GM12872 (cell line): ENCODE results near the gene GRID2IP.

ENCODE experiments used
- TF ChIP-seq, protein P1 (sequence below): IDR thresholded peaks from 3 replicates; pipeline ENCODE4 v1.5.1; 2011; ENCODE audit warnings: low read depth, mild to moderate bottlenecking, low read length, moderate library complexity; ENCODE audit not compliant: insufficient read depth

The GRID2IP gene

DNA sequence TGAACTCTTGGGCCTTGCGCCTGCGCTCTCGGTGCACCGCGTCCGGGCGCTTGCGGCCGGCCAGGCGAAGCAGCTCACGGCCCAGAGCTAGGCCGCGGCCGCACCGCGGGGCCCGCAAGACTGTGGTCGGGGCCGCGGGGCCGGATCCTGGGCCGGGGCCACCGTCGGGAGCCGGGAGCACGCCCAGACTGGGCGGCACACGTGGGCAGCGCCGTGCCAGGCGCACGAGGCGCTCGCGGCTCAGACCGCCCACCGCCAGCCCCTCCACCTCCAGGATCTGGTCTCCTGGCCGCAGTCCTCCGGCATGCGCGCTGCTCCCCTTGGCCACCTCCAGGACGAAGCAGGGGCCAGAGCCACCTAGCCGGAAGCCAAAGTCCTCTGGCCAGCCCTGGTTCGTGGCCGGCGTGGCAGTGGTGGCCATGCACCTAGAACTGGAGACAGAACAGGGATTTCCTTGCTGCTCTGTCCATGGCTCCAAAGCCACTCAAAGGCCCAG is at the start of gene GRID2IP:
Gene GRID2IP, minus strand, starts transcription at position 446 of the 496 bp plus-strand sequence. Its CDS starts 25 bp downstream, at position 421.
- TF ChIP-seq, protein P1, sequence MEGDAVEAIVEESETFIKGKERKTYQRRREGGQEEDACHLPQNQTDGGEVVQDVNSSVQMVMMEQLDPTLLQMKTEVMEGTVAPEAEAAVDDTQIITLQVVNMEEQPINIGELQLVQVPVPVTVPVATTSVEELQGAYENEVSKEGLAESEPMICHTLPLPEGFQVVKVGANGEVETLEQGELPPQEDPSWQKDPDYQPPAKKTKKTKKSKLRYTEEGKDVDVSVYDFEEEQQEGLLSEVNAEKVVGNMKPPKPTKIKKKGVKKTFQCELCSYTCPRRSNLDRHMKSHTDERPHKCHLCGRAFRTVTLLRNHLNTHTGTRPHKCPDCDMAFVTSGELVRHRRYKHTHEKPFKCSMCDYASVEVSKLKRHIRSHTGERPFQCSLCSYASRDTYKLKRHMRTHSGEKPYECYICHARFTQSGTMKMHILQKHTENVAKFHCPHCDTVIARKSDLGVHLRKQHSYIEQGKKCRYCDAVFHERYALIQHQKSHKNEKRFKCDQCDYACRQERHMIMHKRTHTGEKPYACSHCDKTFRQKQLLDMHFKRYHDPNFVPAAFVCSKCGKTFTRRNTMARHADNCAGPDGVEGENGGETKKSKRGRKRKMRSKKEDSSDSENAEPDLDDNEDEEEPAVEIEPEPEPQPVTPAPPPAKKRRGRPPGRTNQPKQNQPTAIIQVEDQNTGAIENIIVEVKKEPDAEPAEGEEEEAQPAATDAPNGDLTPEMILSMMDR = no peak

DNA sequence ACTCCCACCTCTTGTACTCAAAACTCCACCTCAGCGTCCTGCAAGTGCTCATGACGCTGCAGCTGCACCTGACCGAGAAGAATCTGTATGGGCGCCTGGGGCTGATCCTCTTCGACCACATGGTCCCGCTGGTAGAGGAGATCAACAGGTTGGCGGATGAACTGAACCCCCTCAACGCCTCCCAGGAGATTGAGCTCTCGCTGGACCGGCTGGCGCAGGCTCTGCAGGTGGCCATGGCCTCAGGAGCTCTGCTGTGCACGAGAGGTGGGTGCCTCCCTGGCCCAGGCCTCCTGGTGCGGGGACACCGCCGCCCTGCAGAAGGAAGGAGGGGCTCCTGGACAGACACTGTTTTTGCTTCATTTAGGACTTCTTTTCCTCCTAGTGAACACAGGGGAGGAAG is 48.8 kb upstream of the GRID2IP start:
- TF ChIP-seq, protein P1 = no peak

DNA sequence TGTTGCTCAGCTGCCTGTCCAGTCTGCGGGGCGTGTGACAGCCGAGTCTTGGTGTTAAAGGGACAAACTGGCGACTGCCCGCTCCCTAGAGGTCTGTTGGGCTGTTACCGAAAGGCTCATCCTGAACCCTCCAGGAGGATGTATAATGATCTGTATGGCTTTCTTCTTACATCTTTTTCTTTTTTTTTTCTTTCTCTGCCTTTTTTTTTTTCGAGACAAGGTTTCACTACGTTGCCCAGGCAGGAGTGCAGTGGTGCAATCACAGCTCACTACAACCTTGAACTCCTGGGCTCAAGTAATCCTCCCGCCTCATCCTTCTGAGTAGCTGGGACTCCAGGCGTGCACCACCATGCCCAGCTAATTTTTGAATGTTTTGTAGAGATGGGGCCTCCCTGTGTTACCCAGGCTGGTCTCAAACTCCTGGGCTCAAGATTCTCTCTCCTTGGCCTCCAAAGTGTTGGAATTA is 39.4 kb upstream of the GRID2IP start:
- TF ChIP-seq, protein P1 = no peak

DNA sequence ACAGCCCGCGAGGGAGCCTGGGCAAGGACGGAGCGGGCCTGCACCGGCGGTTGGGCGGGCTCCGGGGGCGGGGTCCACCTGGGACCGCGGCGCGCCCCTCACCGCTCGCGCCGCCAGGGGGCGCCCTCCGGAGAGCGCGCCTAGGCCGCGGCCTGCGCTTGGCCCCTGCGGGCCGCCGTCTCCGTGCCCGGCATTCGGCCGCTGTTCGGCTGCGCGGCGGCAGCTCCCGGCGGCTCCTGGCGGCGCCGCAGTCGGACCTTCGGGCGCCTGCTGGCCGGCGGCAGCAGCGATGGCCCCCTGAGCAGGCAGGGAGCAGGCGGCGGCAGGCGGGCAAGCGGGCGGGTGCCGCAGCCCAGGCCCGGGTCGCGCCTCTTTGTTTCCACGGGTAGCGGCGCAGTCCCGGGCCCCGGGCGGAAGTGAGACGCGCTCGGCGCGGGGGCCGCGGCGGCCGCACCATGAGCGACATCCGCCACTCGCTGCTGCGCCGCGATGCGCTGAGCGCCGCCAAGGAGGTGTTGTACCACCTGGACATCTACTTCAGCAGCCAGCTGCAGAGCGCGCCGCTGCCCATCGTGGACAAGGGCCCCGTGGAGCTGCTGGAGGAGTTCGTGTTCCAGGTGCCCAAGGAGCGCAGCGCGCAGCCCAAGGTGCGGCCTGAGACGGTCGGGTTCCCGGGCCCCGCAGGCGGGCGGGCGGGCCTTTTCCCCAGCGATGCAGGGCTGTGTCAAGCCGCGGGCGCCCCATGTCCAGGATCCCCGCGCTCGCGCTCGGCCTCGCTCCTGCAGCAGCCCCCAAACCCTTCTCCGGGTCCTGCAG is 38.8 kb upstream of the GRID2IP start, which contains the start of gene INTS15:
Gene INTS15, plus strand, starts transcription at position 193 of the 816 bp plus-strand sequence. Its CDS starts 263 bp downstream, at position 456.
- TF ChIP-seq, protein P1 = peak; percentile 67; the same call in 2 of the 3 replicates

DNA sequence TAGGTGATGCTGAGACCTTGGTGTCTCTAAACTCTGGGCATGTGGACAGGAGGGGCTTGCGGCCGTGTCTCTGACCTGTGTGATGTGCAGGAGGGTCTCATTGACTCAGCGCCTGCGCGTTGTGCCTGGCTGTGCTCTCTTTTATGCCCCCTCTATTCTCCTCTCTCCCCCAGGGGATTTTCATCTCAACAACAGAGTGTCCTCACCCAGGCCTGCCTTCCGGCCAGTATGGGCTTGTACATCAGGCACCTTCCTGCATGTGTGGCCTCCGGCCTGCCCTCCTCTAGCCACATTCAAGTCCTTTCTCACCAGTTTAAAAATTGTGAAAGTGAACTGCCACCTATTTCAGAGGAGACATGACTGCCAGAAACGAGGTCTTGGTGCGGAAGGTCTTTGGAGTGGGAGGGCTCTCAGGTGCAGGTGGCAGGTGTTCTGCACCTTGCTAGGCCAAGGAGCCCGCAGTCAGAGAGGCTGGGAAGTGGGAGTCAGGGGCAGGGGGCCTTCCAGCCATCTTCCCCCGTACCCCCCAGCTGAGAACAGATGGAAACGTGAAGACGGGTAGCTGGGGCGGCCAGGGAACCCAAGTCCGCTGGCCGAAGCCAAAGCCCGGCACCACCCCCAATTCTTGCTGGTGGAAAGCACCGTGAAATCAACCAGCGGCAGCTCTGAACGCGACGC is 38.0 kb upstream of the GRID2IP start:
- TF ChIP-seq, protein P1 = no peak

DNA sequence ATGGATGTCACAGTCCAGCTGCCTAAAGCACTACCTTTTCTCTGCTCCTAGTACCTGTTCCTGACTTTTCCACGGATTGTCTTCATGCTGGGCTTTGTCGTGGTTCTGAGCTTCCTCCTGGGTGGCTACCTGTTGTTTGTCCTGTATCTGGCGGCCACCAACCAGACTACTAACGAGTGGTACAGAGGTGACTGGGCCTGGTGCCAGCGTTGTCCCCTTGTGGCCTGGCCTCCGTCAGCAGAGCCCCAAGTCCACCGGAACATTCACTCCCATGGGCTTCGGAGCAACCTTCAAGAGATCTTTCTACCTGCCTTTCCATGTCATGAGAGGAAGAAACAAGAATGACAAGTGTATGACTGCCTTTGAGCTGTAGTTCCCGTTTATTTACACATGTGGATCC is 37.3 kb upstream of the GRID2IP start:
- TF ChIP-seq, protein P1 = no peak

DNA sequence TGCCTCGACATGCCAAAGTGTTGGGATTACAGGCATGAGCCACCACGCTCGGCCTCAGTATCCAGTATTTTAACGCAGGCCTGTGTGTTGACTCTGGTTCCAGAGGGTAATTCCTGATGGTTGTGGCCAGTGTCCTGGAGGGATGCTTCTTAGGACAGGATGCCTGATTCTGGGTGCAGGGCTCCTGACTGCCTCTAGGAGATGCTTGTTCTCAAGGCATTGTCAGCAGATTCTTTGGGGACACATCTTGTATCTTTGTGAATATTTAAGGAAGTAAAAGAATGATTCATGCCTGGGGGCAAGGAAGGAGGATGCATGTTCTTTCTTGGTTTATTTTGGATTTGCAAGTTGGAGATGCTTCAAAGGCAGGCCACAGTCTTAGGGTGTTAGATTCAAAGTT is 28.2 kb upstream of the GRID2IP start:
- TF ChIP-seq, protein P1 = peak; percentile 20; the same call in 1 of the 3 replicates
